Activated naive CD8-positive, alpha-beta T cell treated with anti-CD3 and anti-CD28 coated beads for 36 hours (primary cell): ENCODE data around the gene DIRAS1. TPM values are rescaled to one million over a fixed set of nuclear protein-coding genes. Genes with fewer than 3 reads are reported as not detected.
"Not testable (repeated sequence)": the region's sequence is repeated elsewhere in the genome, so short reads cannot be mapped to it uniquely, and the experiment has no call there.

ENCODE experiments used
- DNase-seq: peaks from one replicate; pipeline ENCODE4 v3.0.0; 2021
- H3K27ac Mint-ChIP-seq: one replicate; pipeline ENCODE4 v1.8.0; 2022; ENCODE audit warnings: mild to moderate bottlenecking, moderate library complexity, mixed read lengths
- H3K27me3 Mint-ChIP-seq: one replicate; pipeline ENCODE4 v1.8.0; 2022; ENCODE audit warnings: mild to moderate bottlenecking, mixed read lengths
- H3K36me3 Mint-ChIP-seq: one replicate; pipeline ENCODE4 v1.8.0; 2021; ENCODE audit warnings: mild to moderate bottlenecking, mixed read lengths
- H3K4me1 Mint-ChIP-seq: one replicate; pipeline ENCODE4 v1.8.0; 2021; ENCODE audit warnings: mixed read lengths
- H3K4me3 Mint-ChIP-seq: one replicate; pipeline ENCODE4 v1.8.0; 2022; ENCODE audit warnings: mild to moderate bottlenecking, moderate library complexity, mixed read lengths
- H3K9me3 Mint-ChIP-seq: one replicate; pipeline ENCODE4 v1.8.0; 2022; ENCODE audit warnings: mixed read lengths
- total RNA-seq, 2 experiments: library from RNA; stranded (reverse); gene quantifications; one replicate each; pipeline ENCODE4 v1.2.3, GENCODE V29; 2021

DIRAS1 gene
- total RNA-seq, 2 experiments from 2014 or later, result 0.16 TPM; not detected in 1

DNA sequence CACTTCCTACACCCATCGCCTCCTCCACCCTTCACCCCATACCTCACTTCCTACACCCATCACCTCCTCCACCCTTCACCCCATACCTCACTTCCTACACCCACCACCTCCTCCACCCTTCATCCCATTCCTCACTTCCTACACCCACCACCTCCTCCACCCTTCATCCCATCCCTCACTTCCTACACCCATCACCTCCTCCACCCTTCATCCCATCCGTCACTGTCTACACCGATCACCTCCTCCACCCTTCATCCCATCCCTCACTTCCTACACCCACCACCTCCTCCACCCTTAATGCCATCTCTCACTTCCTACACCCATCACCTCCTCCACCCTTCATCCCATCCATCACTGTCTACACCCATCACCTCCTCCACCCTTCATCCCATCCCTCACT lies 8.0 kb downstream of the DIRAS1 start:
- DNase-seq, H3K4me3 Mint-ChIP-seq, H3K36me3 Mint-ChIP-seq, H3K9me3 Mint-ChIP-seq, H3K4me1 Mint-ChIP-seq, H3K27ac Mint-ChIP-seq, H3K27me3 Mint-ChIP-seq: not testable (repeated sequence)

DNA sequence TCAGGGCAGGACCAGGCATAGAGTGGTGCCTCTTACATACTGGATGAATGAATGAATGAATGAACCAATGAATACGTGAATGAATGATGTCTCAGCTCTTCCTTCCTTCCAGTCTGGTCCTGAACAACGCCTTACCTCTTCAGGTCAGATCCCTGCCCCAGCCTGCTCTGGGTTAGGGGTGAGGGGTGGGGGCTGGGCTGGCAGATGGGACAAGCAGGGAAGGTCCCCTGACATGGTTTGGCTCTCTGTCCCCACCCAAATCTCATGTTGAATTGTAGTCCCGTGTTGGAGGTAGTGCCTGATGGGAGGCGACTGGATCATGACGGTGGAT lies 9.3 kb downstream of the DIRAS1 start:
- Mint-ChIP-seq H3K36me3 (no peaks in the 10 kb centered on the region), H3K27me3 (no peaks in the 10 kb centered on the region), H3K27ac (no peak overlapping the region), H3K9me3 (peaks cover 5% of the 10 kb centered on the region), H3K4me3 (no peak overlapping the region), H3K4me1 (peaks cover 6% of the 10 kb centered on the region)
- DNase-seq, result no peak

DNA sequence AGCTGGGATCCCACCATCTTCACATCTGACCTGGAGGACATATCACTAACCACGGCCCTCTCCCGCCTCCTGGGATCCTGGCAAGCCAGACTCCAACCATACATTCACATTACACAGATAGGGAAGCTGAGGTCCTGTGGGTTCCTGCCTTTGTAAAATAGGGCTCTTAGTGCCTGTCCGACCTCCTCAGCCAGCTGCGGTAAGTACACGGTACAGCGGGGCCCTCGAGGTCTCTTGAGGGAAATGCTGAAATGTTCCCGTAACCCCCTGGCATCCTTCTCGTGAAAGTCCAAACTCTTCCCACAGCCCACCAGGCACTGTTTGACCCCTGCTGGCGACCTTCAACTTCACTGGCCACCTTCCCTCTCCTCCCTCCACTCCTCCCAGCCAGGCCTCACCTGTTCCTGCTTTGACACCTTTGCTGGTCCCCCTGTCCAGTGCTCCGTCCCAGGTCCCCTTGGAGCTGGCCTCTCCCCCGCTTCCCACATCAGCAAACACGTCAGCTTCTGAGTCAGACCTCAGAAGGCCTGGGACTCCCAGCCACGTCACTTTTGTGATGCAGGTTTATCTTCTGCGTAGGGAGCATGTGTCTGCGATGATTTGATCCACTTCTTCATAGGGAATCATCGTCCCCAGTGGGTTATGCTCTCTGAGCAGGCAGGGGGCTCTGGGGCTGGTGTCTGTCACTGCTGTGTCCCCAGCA lies 9.8 kb downstream of the DIRAS1 start:
- Mint-ChIP-seq H3K27ac (no peak overlapping the region), H3K27me3 (no peaks in the 10 kb centered on the region), H3K36me3 (no peaks in the 10 kb centered on the region), H3K9me3 (peaks cover 5% of the 10 kb centered on the region), H3K4me3 (no peak overlapping the region), H3K4me1 (peaks cover 6% of the 10 kb centered on the region)
- no peak for DNase-seq

DNA sequence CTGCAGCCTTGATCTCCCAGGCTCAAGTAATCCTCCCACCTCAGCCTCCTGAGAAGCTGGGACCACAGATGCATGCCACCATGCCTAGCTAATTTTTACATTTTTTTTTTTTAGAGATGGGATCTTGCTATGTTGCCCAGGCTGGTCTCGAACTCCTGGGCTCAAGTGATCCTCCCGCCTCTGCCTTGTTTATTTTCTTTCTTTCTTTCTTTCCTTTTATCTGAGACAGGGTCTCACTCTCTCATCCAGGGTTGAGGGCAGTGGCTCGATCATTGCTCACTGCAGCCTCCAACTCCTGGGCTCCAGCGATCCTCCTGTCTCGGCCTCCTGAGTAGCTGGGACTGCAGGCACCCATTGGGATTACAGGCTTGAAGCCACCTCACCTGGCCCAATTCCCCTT lies 14.9 kb downstream of the DIRAS1 start:
- Mint-ChIP-seq H3K36me3 (no peaks in the 10 kb centered on the region), H3K9me3 (no peaks in the 10 kb centered on the region), H3K27ac (no peak overlapping the region), H3K4me3 (no peak overlapping the region), H3K4me1 (peaks cover 13% of the 10 kb centered on the region), H3K27me3 (no peaks in the 10 kb centered on the region)
- DNase-seq, result no peak

DNA sequence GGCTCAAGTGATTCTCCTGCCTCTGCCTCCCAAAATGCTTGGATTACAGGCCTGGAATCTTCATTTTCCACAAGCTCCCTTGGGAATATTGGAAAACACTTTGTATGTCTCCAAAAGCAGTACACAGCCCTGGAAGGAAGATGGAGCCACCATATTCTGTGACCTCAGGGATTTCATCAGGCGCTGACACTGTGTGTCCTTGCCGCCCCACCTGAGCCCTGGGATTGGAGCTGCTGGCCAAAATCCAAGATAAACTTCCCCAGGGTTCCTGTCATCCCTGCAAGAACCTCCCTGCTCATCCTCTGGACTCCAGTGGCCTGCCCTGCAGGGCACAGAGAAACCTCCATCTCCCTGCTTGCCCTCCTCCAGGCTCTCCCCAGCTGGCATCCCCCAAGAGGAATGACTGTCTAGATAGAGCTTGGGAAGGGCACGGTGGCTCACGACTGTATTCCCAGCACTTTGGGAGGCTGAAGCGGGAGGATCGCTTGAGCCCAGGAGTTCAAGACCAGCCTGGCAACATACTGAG lies 17.4 kb downstream of the DIRAS1 start:
- Mint-ChIP-seq H3K4me1 (peaks cover 23% of the 10 kb centered on the region), H3K36me3 (no peaks in the 10 kb centered on the region), H3K9me3 (no peaks in the 10 kb centered on the region), H3K27me3 (no peaks in the 10 kb centered on the region), H3K27ac (no peak overlapping the region), H3K4me3 (no peak overlapping the region)
- no peak for DNase-seq

DNA sequence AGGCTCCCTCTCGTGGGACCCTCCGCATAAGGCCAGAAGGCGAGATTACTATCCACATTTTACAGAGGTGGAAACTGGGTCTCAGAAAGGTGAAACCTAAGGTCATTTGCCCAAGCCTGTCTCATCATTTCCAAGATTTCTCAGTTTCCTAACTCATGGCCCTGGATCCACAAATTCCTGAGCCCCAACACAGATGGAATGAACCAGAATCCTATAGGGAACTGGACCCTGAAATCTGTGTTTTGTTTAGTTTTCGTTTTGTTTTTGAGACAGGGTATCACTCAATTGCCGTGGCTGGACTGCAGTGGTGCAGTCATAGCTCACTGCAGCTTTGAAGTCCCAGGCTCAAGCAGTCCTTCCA lies 18.1 kb downstream of the DIRAS1 start:
- H3K4me3 Mint-ChIP-seq, result peak overlapping the region; percentile 66
- no peak for DNase-seq
- no peaks in the 10 kb centered on the region for H3K27me3 Mint-ChIP-seq
- no peaks in the 10 kb centered on the region for H3K9me3 Mint-ChIP-seq
- no peaks in the 10 kb centered on the region for H3K36me3 Mint-ChIP-seq
- peak overlapping the region; percentile 58 for H3K27ac Mint-ChIP-seq
- peaks cover 28% of the 10 kb centered on the region for H3K4me1 Mint-ChIP-seq

DNA sequence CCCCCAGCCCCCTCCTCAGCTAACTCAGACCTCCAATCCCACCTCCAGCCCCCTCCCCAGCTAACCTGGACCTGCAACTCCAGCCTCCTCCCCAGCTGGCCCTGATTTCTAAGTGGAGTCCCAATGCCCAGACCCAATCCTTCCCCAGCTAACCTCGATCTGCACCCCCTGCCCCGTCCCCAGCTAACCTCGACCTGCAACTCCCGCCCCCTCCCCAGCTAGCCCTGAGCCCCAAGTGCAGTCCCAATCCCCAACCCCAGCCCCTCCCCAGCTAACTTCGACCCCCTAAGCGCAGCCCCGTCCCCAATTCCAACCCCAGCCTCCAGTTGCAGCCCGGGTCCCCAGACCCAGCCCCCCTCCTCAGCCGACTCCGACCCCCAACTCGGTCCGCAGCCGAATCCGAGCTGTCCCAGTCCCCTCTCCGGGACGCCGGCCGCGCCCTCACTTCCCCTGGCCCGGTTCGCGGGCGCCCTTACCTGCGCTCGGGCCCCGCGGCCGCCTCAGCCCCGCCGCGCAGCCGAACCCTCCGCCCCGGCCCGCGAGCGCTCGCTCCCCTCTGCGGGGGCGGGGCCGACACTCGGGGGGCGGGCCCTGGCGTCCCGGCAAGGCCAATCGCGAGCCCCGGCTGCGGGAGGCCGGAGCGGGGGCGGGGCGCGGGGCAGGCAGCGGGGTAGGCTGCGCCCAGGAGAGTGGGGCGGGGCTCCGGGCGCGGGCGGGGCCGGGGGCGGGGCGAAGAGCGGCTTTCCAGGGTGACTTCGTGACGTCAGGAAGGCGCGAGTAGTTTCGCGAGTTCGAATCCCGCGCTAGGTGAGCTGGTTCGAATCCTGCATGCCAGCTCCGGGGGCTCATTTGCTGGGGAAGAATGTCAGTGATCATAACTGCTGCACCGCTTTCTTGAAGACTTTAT lies 18.7 kb downstream of the DIRAS1 start, which contains the start of gene GNG7:
TSS of gene GNG7 (minus strand) at position 525 of the 907 bp plus-strand sequence. CDS start 182,006 bp downstream, outside the sequence.
- Mint-ChIP-seq H3K4me3 (peak within 1 kb of the TSS; percentile 66), H3K4me1 (peaks cover 28% of the 10 kb centered on the region), H3K36me3 (no peaks in the 10 kb centered on the region), H3K27ac (peak within 1 kb of the TSS; percentile 58), H3K9me3 (no peaks in the 10 kb centered on the region), H3K27me3 (no peaks in the 10 kb centered on the region)
- DNase-seq, result peak; percentile 99

DNA sequence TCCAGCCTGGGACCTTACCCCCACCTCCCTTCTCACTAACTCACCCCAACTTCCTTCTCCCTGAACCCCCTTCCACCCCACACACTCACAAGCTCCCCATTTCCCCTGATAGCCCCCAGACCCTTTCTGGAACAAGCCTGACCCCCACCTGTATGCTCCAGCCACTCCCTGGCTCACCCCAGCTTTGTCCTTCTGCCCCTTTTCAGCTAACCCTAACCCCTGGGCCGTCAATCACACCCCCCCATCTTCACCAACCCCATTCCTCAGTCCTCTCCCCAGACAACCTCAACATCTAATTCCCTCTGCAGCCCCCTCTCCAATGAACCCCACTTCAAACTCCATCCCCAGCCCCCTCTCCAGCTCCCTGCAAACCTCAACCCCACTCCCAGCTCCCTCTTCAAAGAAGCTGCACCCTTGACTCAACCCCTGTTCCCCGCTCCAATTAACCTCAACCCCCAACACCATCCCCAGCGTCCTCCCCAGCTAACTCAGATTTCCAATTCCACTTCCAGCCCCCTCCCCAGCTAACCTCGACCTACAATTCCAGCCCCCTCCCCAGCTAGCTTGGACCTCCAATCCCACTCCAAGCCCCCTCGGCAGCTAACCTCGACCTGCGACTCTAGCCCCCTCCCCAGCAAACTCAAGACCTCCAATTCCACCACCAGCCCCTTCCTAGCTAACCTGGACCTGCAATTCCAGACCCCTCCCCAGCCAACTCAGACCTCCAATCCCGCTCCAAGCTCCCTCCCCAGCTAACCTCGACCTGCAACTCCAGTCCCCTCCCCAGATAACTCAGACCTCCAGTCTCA lies 19.6 kb downstream of the DIRAS1 start:
- H3K27me3 Mint-ChIP-seq, result no peaks in the 10 kb centered on the region
- no peaks in the 10 kb centered on the region for H3K36me3 Mint-ChIP-seq
- H3K27ac Mint-ChIP-seq, result no peak overlapping the region
- no peak for DNase-seq
- H3K4me1 Mint-ChIP-seq, result peaks cover 28% of the 10 kb centered on the region
- H3K9me3 Mint-ChIP-seq, result no peaks in the 10 kb centered on the region
- H3K4me3 Mint-ChIP-seq, result peak overlapping the region; percentile 63

DNA sequence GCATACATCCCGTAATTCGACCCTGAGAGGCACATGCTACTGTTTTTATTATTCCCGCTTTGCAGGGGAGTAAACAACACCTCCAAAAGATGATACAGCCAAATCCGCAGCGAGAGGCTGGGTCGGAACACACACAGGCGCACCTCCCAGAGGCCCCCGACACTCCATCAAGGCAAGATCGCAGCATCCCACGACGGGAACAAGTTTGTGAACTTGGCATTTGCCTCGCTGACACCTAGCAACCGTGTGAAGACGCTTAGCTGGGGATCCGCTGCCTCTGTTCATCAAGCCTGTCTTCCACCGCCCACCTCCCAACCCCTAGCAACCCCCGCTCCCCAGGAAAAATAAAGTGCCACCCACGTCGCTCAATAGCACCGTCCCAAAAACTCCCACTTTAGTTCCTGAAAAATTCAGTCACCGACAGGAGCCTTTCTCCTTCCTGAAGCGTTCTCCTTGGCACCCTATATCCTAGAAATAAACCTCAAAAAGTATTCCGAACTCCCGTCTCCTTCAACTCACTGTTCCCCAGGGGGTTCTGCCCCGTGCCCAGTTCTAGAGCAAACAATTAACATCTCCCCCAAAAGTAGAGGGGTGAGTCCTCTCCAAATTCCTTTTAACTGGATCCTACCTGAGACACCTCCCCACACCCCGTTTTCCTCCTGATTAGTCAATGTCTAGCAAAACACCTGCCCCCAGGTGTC lies 20.4 kb downstream of the DIRAS1 start:
- H3K36me3 Mint-ChIP-seq, result no peaks in the 10 kb centered on the region
- H3K4me3 Mint-ChIP-seq, result no peak overlapping the region
- peaks cover 28% of the 10 kb centered on the region for H3K4me1 Mint-ChIP-seq
- no peaks in the 10 kb centered on the region for H3K27me3 Mint-ChIP-seq
- DNase-seq, result no peak
- no peaks in the 10 kb centered on the region for H3K9me3 Mint-ChIP-seq
- H3K27ac Mint-ChIP-seq, result no peak overlapping the region

DNA sequence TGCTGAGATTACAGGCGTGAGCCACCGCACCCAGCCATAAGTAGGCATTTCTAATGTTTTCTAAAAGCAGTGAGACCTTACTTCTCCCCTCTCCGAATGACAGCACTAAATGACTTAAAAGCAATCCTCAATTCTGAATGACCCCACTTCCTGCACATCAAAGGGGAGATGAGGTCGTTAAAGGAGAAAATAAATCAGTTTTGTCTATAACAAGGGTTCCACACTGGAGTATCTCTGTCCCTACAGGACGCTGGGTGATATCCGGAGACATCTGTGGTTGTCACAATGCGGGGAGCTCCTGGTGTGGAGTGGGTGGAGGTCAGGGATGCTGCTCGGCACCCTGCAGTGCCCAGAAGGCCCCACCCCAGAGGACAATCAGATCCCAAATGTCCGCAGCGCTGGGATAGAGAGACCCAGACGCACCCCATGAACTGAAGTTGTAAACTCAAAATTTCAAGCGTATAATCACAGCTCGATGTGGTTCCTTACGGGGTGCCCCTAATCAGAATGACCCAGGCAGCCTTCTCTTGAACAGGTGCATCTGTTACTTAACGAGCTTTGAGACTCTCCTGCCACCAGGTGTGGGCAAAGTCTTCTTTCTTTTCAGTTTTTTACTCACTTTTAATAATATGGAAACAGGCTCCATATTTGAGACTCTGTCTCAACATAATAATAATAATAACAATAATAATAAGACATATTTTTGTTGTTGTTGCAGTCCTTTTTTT lies 21.6 kb downstream of the DIRAS1 start:
- Mint-ChIP-seq H3K27ac (no peak overlapping the region), H3K27me3 (no peaks in the 10 kb centered on the region), H3K9me3 (no peaks in the 10 kb centered on the region), H3K4me3 (no peak overlapping the region), H3K36me3 (no peaks in the 10 kb centered on the region), H3K4me1 (peaks cover 28% of the 10 kb centered on the region)
- DNase-seq, result no peak

DNA sequence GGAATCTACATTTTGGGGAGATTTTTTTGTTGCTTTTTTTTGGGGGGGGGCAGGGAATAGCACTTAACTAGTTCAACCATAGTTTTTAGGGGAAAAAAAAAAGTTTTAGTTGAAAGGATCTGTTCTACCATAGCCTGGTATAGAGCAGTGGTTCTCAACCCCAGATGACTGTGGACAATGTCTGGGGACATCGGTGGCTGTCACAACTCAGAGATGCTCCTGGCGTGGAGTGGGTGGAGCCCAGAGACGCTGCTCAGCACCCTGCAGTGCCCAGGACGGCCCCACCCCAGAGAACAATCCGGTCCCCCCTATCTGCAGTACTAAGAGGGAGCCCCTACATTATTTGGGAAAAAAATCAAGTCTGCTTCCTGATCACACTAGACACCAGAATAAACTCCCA lies 27.0 kb downstream of the DIRAS1 start:
- Mint-ChIP-seq H3K4me3 (no peak overlapping the region), H3K9me3 (no peaks in the 10 kb centered on the region), H3K4me1 (peaks cover 9% of the 10 kb centered on the region), H3K36me3 (no peaks in the 10 kb centered on the region), H3K27me3 (no peaks in the 10 kb centered on the region), H3K27ac (no peak overlapping the region)
- DNase-seq, result no peak

DNA sequence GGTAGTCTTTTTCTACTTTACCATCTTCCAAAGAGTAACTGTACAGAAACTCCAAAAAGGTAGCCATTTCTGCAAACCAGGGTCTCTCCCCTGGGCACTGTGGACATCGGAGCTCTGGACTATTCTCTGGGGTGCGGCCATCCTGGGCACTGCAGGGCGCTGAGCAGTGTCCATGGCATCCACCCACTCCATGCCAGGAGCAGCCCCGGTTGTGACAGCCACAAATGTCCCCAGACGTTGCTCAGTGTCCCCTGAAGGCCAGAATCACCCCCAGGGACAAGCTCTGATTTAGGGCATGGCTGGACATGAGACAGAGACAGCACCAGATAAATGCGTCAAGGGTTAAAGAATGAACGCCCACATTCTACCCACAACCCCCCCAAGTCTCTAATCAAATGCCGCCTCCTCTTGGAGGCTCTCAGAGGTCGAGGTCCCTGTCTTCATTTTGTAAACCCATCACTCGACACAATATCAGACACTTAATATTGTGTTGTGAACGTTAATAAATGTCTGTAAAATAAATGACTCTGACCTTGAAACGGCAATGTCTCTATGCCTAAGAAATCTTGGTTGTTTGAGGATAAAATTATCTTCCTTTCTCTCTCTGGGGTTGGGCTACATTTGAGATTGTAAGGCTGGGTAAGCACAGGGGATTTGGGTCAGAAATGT lies 27.5 kb downstream of the DIRAS1 start:
- no peaks in the 10 kb centered on the region for H3K9me3 Mint-ChIP-seq
- no peak overlapping the region for H3K4me3 Mint-ChIP-seq
- H3K27ac Mint-ChIP-seq, result no peak overlapping the region
- no peaks in the 10 kb centered on the region for H3K27me3 Mint-ChIP-seq
- no peak for DNase-seq
- no peaks in the 10 kb centered on the region for H3K36me3 Mint-ChIP-seq
- peaks cover 4% of the 10 kb centered on the region for H3K4me1 Mint-ChIP-seq

DNA sequence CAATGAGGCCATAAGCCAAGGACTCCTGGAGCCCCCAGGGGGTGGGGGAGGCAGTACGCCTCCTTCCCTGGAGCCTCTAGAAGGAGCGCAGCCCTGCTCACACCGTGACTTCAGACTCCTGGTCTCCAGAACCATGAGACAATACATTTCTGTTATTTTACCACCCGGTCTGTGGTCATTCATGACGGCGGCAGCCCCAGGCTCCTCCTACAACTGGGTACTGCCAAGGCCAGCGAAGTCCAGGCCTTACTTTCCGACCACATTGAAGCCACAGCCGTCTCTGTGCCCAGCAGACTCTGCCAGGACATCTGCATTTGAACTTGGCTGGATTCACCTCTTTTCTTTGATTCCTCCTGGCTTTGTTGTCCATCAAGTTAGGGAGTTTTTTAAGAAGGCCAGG lies 29.2 kb downstream of the DIRAS1 start:
- H3K27ac Mint-ChIP-seq, result no peak overlapping the region
- H3K4me1 Mint-ChIP-seq, result no peaks in the 10 kb centered on the region
- no peak overlapping the region for H3K4me3 Mint-ChIP-seq
- no peaks in the 10 kb centered on the region for H3K9me3 Mint-ChIP-seq
- no peak for DNase-seq
- H3K36me3 Mint-ChIP-seq, result no peaks in the 10 kb centered on the region
- H3K27me3 Mint-ChIP-seq, result no peaks in the 10 kb centered on the region

DNA sequence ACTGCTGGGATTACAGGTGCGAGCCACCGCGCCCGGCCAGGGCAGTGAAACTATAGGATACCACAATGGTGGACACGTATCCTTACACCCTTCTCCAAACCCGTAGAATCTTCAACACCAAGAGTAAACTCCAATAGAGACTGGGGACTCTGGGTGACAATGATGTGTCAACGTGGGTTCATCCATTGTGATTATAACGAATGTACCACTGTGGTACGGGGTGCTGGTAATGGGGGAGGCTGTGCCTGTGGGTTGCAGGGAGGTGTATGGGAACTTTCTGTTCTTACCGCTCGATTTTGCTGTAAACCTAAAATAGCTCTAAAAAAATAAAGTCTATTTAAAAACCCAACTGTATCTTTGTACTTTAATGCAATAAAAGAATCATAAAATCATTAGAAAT lies 30.3 kb downstream of the DIRAS1 start:
- Mint-ChIP-seq H3K4me3 (no peak overlapping the region), H3K36me3 (no peaks in the 10 kb centered on the region), H3K27ac (no peak overlapping the region), H3K27me3 (no peaks in the 10 kb centered on the region), H3K4me1 (no peaks in the 10 kb centered on the region), H3K9me3 (no peaks in the 10 kb centered on the region)
- no peak for DNase-seq
